CD14-positive monocyte (primary cell): ENCODE results near the gene C20orf141. TPM values are rescaled to one million over a fixed set of nuclear protein-coding genes. Genes with fewer than 3 reads are reported as not detected.

Source experiments
- DNase-seq, 3 donors: peaks; one replicate each; pipeline ENCODE4 v3.0.0-alpha.2; 2011 to 2022
- H2AFZ ChIP-seq: 2 replicates; pipeline ENCODE4 v1.6.0; 2012; ENCODE audit warnings: mild to moderate bottlenecking, low read depth, low read length, inconsistent platforms; ENCODE audit not compliant: insufficient read depth, poor library complexity, severe bottlenecking
- H3K27ac ChIP-seq, 2 donors: 1 replicate in 1 of 2; 2 replicates in 1 of 2; pipeline ENCODE4 v1.5.1; 2012 to 2013; ENCODE audit warnings: low read length in 2 of 2, control low read depth in 1 of 2, inconsistent platforms in 1 of 2, low read depth in 1 of 2, mild to moderate bottlenecking in 1 of 2
- H3K27me3 ChIP-seq, 2 donors: one replicate each; pipeline versions ENCODE4 v1.6.0 to v1.6.1; 2011 to 2013; ENCODE audit warnings: low read length in 2 of 2; ENCODE audit not compliant: control insufficient read depth in 2 of 2, insufficient read depth in 2 of 2
- H3K36me3 ChIP-seq, 2 donors: replicated peaks in 1 of 2; 1 replicate in 1 of 2; 2 replicates in 1 of 2; pipeline versions ENCODE4 v1.5.1 to v1.6.1; 2012 to 2013; ENCODE audit warnings: low read length in 2 of 2, control low read depth in 1 of 2, inconsistent platforms in 1 of 2, mild to moderate bottlenecking in 1 of 2; ENCODE audit not compliant: insufficient read depth in 2 of 2, control insufficient read depth in 1 of 2
- H3K4me1 ChIP-seq, 2 donors: 1 replicate in 1 of 2; 2 replicates in 1 of 2; pipeline versions ENCODE4 v1.5.1 to v1.6.1; 2012 to 2013; ENCODE audit warnings: low read length in 2 of 2, control low read depth in 1 of 2, inconsistent platforms in 1 of 2, mild to moderate bottlenecking in 1 of 2, moderate library complexity in 1 of 2; ENCODE audit not compliant: insufficient read depth in 2 of 2, control insufficient read depth in 1 of 2
- H3K4me2 ChIP-seq: replicated peaks from 2 replicates; pipeline ENCODE3; 2012; ENCODE audit warnings: low read length, moderate library complexity, mild to moderate bottlenecking; ENCODE audit not compliant: poor library complexity, severe bottlenecking; ENCODE audit errors: extremely low read depth
- H3K4me3 ChIP-seq, 3 experiments: fragments of 200-600 bp in 1 of 3; sonication (generic) in 1 of 3; replicated peaks in 1 of 3; 1 replicate in 2 of 3; 2 replicates in 1 of 3; pipeline ENCODE4 v1.5.1; 2011 to 2013; ENCODE audit warnings: low read length in 3 of 3, mild to moderate bottlenecking in 3 of 3, control low read depth in 2 of 3, low read depth in 2 of 3, inconsistent platforms in 1 of 3, moderate library complexity in 1 of 3
- H3K79me2 ChIP-seq: 2 replicates; pipeline ENCODE4 v1.6.0; 2012; ENCODE audit warnings: mild to moderate bottlenecking, control low read depth, inconsistent platforms, low read length, moderate library complexity; ENCODE audit not compliant: insufficient read depth
- H3K9ac ChIP-seq: 2 replicates; pipeline ENCODE4 v1.6.0; 2017; ENCODE audit warnings: low read length, mild to moderate bottlenecking; ENCODE audit not compliant: insufficient read depth, poor library complexity, severe bottlenecking
- H3K9me3 ChIP-seq, 2 donors: replicated peaks in 1 of 2; 1 replicate in 1 of 2; 2 replicates in 1 of 2; pipeline versions ENCODE4 v1.5.1 to v1.6.1; 2012 to 2013; ENCODE audit warnings: low read length in 2 of 2, control low read depth in 1 of 2; ENCODE audit not compliant: control insufficient read depth in 1 of 2, insufficient read depth in 1 of 2
- H4K20me1 ChIP-seq: 2 replicates; pipeline ENCODE4 v1.6.0; 2012; ENCODE audit warnings: mild to moderate bottlenecking, low read length, control low read depth, moderate library complexity; ENCODE audit not compliant: insufficient read depth
- H3K27ac Mint-ChIP-seq, 7 donors: one replicate each; pipeline ENCODE4 v1.8.0; 2020; ENCODE audit warnings: mild to moderate bottlenecking in 7 of 7, mixed read lengths in 7 of 7, moderate library complexity in 6 of 7, inconsistent platforms in 2 of 7
- H3K27me3 Mint-ChIP-seq, 3 donors: one replicate each; pipeline ENCODE4 v1.8.0; 2021 to 2022; ENCODE audit warnings: low read depth in 3 of 3, mild to moderate bottlenecking in 3 of 3, mixed read lengths in 3 of 3, moderate library complexity in 3 of 3, inconsistent platforms in 1 of 3
- H3K36me3 Mint-ChIP-seq, 2 donors: one replicate each; pipeline ENCODE4 v1.8.0; 2020; ENCODE audit warnings: mixed read lengths in 2 of 2, inconsistent platforms in 1 of 2, mild to moderate bottlenecking in 1 of 2
- H3K4me1 Mint-ChIP-seq: one replicate; pipeline ENCODE4 v1.8.0; 2020; ENCODE audit warnings: mild to moderate bottlenecking, mixed read lengths
- H3K4me3 Mint-ChIP-seq, 2 donors: one replicate each; pipeline ENCODE4 v1.8.0; 2020; ENCODE audit warnings: mild to moderate bottlenecking in 2 of 2, mixed read lengths in 2 of 2, moderate library complexity in 1 of 2
- H3K9me3 Mint-ChIP-seq, 7 donors: one replicate each; pipeline ENCODE4 v1.8.0; 2020 to 2022; ENCODE audit warnings: mixed read lengths in 7 of 7, mild to moderate bottlenecking in 6 of 7, moderate library complexity in 6 of 7, inconsistent platforms in 2 of 7
- CTCF ChIP-seq: fragments of 200-600 bp; IDR thresholded peaks from one replicate; pipeline ENCODE4 v1.8.0; 2022; ENCODE audit warnings: antibody characterized with exemption, mild to moderate bottlenecking
- WGBS: methylation state at CpG from one replicate; pipeline ENCODE4 v1.1.5; 2013; ENCODE audit warnings: missing lambda C conversion rate; ENCODE audit not compliant: insufficient coverage; 5-methylcytosine and 5-hydroxymethylcytosine counted together
- intact Hi-C, 2 donors: fragments of 100-400 bp; cut with micrococcal nuclease; formaldehyde crosslinking; loops; one replicate each; pipeline versions ENCODE4 v1.15.0 to v1.15.1; 2023
- polyA plus RNA-seq, 3 donors: library from polyadenylated mRNA; depleted of rRNA in 1 of 3; unstranded in 2 of 3; stranded (reverse) in 1 of 3; fragments of 300-500 nt in 2 of 3; fragments of >200 nt in 1 of 3; fragmentation: Illumina TruSeq in 2 of 3; gene quantifications; 1 replicate in 2 of 3; 2 replicates in 1 of 3; pipeline ENCODE4 v1.2.3, GENCODE V29; 2012 to 2021

C20orf141 gene
- polyA plus RNA-seq, 3 donors = not detected

GRCh38 chr20:2809690-2810089, 5.1 kb upstream of the C20orf141 start:
- intact Hi-C loops = no loop called here
- Histone ChIP-seq H3K27me3 (peaks cover 12 to 29% of the 10 kb centered on the region in 2 donors), H3K4me3 (no peak overlapping the region), H3K9ac (no peak overlapping the region), H3K4me1 (no peaks in the 10 kb centered on the region), H3K27ac (no peak overlapping the region), H3K36me3 (no peaks in the 10 kb centered on the region), H3K79me2 (no peaks in the 10 kb centered on the region), H3K9me3 (no peaks in the 10 kb centered on the region), H4K20me1 (no peaks in the 10 kb centered on the region), H3K4me2 (no peak overlapping the region), H2AFZ (no peak overlapping the region)
- Mint-ChIP-seq H3K4me1 (no peaks in the 10 kb centered on the region), H3K36me3 (no peaks in the 10 kb centered on the region), H3K9me3 (peaks cover 0 to 18% (median 9%) of the 10 kb centered on the region in 7 donors), H3K27ac (no peak overlapping the region), H3K27me3 (peaks cover 32 to 51% (median 35%) of the 10 kb centered on the region in 3 donors), H3K4me3 (no peak overlapping the region)
- TF ChIP-seq CTCF = no peak
- DNase-seq = no peak
- 100% methylated on average over 2 of the region's 10 CpGs for WGBS

- no peak for TF ChIP-seq CTCF
- WGBS = 100% methylated on average over 2 of the region's 3 CpGs
Measured at GRCh38 chr20:2812189-2812588, 2.6 kb upstream of the C20orf141 start.

More at GRCh38 chr20:2812189-2812588, 2.6 kb upstream of the C20orf141 start:
- Histone ChIP-seq H3K27me3 (peaks cover 2 to 7% of the 10 kb centered on the region in 2 donors), H3K36me3 (no peaks in the 10 kb centered on the region), H3K4me1 (no peaks in the 10 kb centered on the region), H3K9ac (no peak overlapping the region), H3K4me2 (no peak overlapping the region), H3K9me3 (no peaks in the 10 kb centered on the region), H4K20me1 (no peaks in the 10 kb centered on the region), H2AFZ (no peak overlapping the region), H3K79me2 (no peaks in the 10 kb centered on the region), H3K27ac (no peak overlapping the region), H3K4me3 (no peak overlapping the region)
- Mint-ChIP-seq H3K4me1 (no peaks in the 10 kb centered on the region), H3K36me3 (no peaks in the 10 kb centered on the region), H3K27me3 (peaks cover 9 to 26% (median 12%) of the 10 kb centered on the region in 3 donors), H3K27ac (no peak overlapping the region), H3K4me3 (no peak overlapping the region), H3K9me3 (peaks cover 0 to 16% (median 9%) of the 10 kb centered on the region in 7 donors)
- intact Hi-C loops = no loop called here
- DNase-seq = no peak
